NCI-H2081 (cell line): ENCODE results near the gene OR4L1.
"Not testable (repeated sequence)": the region's sequence is repeated elsewhere in the genome, so short reads cannot be mapped to it uniquely, and the experiment has no call there.

Experiments
- DNase-seq, 2 experiments: peaks; one replicate each; lab custom pipeline; 2025; lab: John Stamatoyannopoulos, UW

OR4L1 gene

GRCh38 chr14:20059745-20060144 is at the start of gene OR4L1:
Gene OR4L1, plus strand, starts transcription at chr14:20060045. Its CDS starts 0 bp downstream, at chr14:20060045.
- DNase-seq: no peak

- no peak for DNase-seq
Measured at GRCh38 chr14:20019257-20019865, 40.5 kb upstream of the OR4L1 start, which contains the start of gene OR4K14. Gene OR4K14, minus strand, starts transcription at chr14:20019307. Its CDS starts 4,114 bp downstream, at chr14:20015193.

GRCh38 chr14:20031058-20031457 is 28.8 kb upstream of the OR4L1 start:
- DNase-seq: no peak

GRCh38 chr14:20035449-20035848 is 24.4 kb upstream of the OR4L1 start:
- no peak for DNase-seq

- DNase-seq: no peak
Measured at GRCh38 chr14:20035938-20036337, 23.9 kb upstream of the OR4L1 start, which contains the start of gene OR4K13. Gene OR4K13, minus strand, starts transcription at chr14:20036038. Its CDS starts 1,280 bp downstream, at chr14:20034758.

GRCh38 chr14:20044243-20044642 is 15.6 kb upstream of the OR4L1 start:
- DNase-seq: no peak

- DNase-seq: no peak
Measured at GRCh38 chr14:20048202-20048601, 11.6 kb upstream of the OR4L1 start.

GRCh38 chr14:20092050-20092449 is 32.2 kb downstream of the OR4L1 start:
- no peak for DNase-seq

GRCh38 chr14:20093442-20093841 is 33.6 kb downstream of the OR4L1 start:
- DNase-seq: no peak

GRCh38 chr14:20098926-20099770 is 39.3 kb downstream of the OR4L1 start:
- DNase-seq: not testable (repeated sequence)

- no peak for DNase-seq
Measured at GRCh38 chr14:20110438-20110837, 50.6 kb downstream of the OR4L1 start, which contains the start of gene OR4K17. Gene OR4K17, plus strand, starts transcription at chr14:20110739. Its CDS starts 6,761 bp downstream, at chr14:20117500.
